Stimulated activated CD8-positive, alpha-beta memory T cell treated with anti-CD3 and anti-CD28 coated beads, Interleukin-4, amount 100 ng/mL, for 24 hours (primary cell): ENCODE data around the gene RPL29.

Experiments used
- DNase-seq: peaks from one replicate; pipeline ENCODE4 v3.0.0-alpha.2; 2020; ENCODE audit warnings: low read depth

The RPL29 gene

GRCh38 chr3:51963951-51964451, 31.7 kb downstream of the RPL29 start:
- DNase-seq: no peak

GRCh38 chr3:51962854-51963530, 32.7 kb downstream of the RPL29 start:
- no peak for DNase-seq

- DNase-seq: no peak
Measured at GRCh38 chr3:51961602-51962569, 33.8 kb downstream of the RPL29 start.

- DNase-seq: no peak
Measured at GRCh38 chr3:51961011-51961410, 34.7 kb downstream of the RPL29 start.

- DNase-seq: no peak
Measured at GRCh38 chr3:51960386-51960785, 35.3 kb downstream of the RPL29 start.

GRCh38 chr3:51959651-51960050, 36.0 kb downstream of the RPL29 start:
- DNase-seq: no peak

- DNase-seq: no peak
Measured at GRCh38 chr3:51958603-51959521, 36.8 kb downstream of the RPL29 start.

- DNase-seq: no peak
Measured at GRCh38 chr3:51957520-51958205, 38.0 kb downstream of the RPL29 start.

- DNase-seq: no peak
Measured at GRCh38 chr3:51955893-51956770, 39.6 kb downstream of the RPL29 start.

GRCh38 chr3:51955175-51955892, 40.4 kb downstream of the RPL29 start, which contains the start of gene GPR62:
Gene GPR62, plus strand, starts transcription at chr3:51955381. Its CDS starts 272 bp downstream, at chr3:51955653.
- DNase-seq: no peak

- no peak for DNase-seq
Measured at GRCh38 chr3:51954713-51955112, 41.0 kb downstream of the RPL29 start.

- DNase-seq: no peak
Measured at GRCh38 chr3:51954105-51954504, 41.6 kb downstream of the RPL29 start.

- no peak for DNase-seq
Measured at GRCh38 chr3:51953445-51953844, 42.2 kb downstream of the RPL29 start.

GRCh38 chr3:51950899-51951298, 44.8 kb downstream of the RPL29 start:
- no peak for DNase-seq

GRCh38 chr3:51949121-51949520, 46.6 kb downstream of the RPL29 start:
- DNase-seq: no peak

GRCh38 chr3:51948016-51948580, 47.6 kb downstream of the RPL29 start:
- DNase-seq: no peak

- DNase-seq: no peak
Measured at GRCh38 chr3:51947215-51947900, 48.3 kb downstream of the RPL29 start.

GRCh38 chr3:51946796-51947195, 48.9 kb downstream of the RPL29 start:
- DNase-seq: no peak
